HG03139 (cell line): ENCODE results near the gene EIF5AL1.
"Not testable (repeated sequence)": the region's sequence is repeated elsewhere in the genome, so short reads cannot be mapped to it uniquely, and the experiment has no call there.

Experiments
- ATAC-seq: cut with Tn5 transposase; IDR thresholded peaks from one replicate; pipeline ENCODE4 v1.9.1; 2021; ENCODE audit not compliant: unreplicated experiment

EIF5AL1 gene

DNA sequence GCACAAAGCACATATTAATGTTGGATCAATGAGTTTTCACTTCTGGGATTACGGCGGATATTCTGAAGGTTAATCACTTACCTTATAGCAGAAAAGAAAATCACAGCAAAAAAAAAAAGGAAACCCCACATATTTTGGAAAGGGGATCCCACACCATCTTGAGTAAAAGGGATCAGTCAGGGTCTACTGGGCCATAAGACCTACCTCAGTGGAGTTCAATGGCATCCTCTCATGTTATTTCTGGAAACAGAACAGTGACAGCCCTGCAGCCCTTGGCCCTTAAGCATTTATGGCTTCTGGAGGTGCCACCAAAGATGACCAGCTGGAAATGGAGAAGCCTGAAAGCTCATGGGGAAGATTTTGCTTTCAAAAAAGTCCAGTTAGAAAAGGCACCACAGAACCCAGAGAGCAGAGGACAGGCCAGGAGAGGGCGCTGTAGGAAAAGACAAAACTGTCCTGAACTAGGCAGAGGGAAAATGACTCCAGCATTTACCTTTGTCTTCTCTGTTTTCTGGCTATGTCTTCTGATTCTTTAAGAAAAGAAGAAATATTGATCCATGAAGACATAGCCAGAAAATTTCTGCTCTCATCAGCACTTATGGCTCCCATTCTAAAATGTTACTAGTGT is 2.9 kb upstream of the EIF5AL1 start:
- ATAC-seq = not testable (repeated sequence)

DNA sequence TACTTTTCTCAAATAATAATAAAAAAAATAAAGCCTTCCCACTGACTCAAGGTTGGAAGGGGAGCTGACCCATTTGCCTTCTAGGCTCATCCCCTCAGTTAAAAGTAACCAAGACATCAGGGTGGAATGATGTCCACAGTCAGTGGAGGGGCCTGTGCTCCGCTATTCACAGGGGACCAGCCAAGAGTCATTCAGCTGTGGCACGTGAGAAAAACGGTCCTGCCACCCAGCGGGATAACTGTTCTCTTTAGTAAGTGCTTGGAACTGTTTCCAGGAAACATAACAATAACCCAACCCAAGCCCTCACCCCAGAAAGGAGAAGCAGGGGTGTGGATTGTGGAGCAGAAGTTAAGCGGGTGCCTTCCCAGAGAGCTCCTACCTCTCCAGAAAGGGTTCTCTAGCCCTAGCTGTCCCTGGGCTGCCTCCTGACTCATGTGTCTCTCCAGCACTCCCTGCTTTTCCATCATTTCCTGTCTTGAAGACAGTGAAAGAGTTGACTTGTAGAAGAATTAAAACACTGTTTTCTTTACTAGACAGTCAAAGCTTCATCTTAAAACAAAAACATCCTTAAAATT is 2.3 kb upstream of the EIF5AL1 start:
- not testable (repeated sequence) for ATAC-seq

DNA sequence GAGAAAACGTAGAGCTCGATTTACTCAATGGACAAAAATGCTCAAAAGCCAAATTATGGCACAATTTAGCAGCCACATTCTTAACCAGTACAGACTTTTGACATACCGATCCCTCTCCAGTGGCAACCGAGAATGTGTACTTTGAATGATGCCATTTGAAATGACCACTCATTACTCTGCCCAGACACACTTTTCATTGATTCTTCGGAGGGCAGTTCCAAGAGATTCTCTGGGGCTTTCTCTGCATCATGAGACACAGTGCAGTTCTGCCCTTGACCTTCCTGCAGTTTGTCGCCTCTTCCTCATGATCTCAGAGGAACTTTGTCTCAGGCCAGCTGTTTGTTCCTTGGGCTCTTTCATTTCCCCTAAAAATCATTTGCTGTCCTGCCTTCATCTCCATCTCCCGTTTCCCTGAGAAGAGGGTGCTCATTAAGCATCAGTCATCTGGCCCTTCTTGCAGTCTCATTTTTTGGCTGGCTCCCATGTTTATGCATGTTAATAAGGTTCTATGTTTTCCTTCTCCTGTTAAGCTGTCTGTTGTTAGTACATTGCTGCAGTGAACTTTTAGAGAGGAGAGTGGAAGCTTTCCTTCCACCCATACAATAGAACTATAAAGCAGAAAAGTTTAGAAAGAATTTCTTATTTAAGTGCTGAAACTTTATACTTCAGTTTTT is 4.3 kb downstream of the EIF5AL1 start:
- not testable (repeated sequence) for ATAC-seq

DNA sequence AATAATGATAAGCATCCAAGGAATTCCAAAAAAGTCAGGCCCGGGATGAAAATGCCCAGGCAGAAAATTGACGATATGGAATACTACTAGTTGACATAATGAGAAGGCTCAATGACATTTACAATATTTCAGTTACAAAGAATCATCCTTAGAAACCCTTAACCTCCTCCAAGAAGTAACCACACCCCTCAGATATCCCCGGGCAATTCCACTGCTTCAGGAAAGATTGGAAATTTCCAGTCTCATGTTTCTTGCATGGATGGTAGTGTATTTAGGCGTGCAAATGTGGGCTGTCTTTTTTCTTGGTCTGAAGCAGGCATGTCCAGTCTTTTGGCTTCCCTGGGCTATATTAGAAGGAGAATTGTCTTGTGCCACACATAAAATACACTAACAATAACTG is 5.2 kb downstream of the EIF5AL1 start:
- ATAC-seq = not testable (repeated sequence)

DNA sequence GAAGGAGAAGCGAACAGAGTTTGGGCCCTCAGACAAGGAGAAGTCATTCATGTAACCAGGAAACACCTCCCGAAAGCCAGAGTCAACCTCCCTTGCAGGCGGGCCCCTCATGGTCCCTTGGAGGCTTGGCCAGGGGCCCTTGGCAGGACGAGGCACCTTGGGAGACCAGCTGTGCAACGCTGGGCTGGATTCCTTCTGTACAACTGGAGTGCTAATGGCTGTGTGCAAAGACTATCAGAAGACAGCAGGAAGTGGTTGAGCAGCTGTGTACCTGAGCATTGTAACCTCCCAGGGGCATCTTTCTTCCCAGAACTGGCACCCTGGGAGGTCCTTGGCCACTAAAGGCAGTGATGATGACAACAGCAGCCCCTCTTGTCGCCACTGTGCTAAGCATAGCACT is 9.4 kb downstream of the EIF5AL1 start:
- not testable (repeated sequence) for ATAC-seq

- not testable (repeated sequence) for ATAC-seq
Measured at GRCh38 chr10:79522464-79522863, 10.1 kb downstream of the EIF5AL1 start.

DNA sequence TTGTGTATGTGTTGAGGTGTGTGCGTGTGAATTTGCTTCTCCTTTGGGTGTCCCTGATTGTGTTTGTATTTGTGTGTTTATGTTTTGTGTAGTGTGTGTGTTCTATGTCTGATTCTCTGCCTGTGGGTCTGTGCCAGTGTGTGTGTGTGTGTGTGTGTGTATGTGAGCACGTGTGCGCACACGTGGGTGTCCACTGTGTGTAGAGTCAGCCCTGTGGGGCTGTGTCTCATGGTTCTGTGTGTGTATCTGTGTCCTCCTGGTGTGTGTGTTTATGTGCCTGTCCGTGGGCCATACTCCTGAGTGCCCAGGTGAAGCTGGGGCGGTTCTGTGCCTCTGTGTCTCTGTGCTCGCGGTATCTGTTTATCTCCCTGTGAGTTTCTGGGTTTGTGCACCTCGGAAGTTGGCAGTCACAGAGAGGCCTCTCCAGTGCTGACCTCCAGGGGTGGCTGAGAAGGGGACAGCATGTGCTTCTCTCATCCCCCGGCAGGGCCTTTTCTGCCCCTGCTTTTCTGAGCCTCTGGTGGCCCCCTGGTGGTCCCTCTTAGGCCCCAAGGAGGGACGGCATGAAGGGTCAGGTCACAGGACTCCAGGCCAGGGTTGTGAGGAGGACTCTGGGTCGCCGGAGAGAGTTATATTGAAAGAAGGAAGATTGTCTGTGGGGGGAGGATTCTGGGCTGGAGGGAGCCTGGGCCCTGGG is 11.0 kb downstream of the EIF5AL1 start:
- ATAC-seq = not testable (repeated sequence)

- ATAC-seq = peak; percentile 76
Measured at GRCh38 chr10:79525049-79525710, 12.8 kb downstream of the EIF5AL1 start.

GRCh38 chr10:79528261-79528660 is 15.9 kb downstream of the EIF5AL1 start:
- not testable (repeated sequence) for ATAC-seq

DNA sequence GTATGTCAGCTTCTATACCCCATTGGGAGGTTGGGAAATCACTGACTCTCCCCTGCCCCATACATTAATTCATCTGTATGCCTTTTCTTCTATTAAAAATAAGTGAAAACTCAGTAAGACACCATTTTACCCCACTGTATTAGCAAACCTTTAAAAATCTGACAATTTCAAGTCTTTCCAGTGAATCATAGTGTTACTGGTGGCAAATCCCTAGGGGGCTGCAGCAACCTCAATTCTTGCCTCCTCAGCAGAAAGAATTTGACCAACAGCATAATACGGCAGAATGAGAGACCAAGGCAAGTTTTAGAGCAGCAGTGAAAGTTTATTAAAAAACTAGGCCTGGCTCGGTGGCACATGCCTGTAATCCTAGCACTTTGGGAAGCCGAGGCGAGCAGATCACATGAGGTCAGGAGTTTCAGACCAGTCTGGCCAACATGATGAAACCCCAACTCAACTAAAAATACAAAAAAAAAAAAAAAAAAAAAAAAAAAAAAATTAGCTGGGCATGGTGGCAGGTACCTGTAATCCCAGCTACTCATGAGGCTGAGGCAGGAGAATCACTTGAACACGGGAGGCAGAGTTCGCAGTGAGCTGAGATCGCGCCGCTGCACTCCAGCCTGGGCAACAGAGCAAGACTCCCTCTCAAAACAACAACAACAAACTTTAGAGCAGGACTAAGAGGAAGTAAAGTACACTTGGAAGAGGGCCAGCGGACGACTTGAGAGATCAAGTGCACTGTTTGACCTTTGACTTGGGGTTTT is 21.0 kb downstream of the EIF5AL1 start:
- not testable (repeated sequence) for ATAC-seq

GRCh38 chr10:79533903-79534175 is 21.5 kb downstream of the EIF5AL1 start:
- ATAC-seq = not testable (repeated sequence)

DNA sequence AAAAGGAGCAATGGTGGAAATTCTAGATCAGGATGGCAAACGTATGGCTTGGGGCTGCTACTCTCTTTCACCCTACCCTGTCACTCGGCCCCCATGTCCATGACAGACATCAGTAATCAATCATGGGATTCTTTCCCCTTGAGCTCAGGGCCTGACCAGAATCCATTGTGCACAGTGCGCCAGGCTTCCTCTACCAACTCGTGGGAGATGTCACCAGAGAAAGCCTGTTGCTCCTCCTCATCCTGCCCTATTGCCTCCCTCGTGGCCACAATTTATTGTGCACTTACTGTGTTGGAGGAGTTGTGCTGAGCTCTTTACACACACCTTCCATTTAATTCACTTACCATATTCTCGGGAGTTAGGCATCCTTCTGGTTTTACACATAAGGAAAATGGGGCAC is 26.0 kb downstream of the EIF5AL1 start:
- ATAC-seq = not testable (repeated sequence)

DNA sequence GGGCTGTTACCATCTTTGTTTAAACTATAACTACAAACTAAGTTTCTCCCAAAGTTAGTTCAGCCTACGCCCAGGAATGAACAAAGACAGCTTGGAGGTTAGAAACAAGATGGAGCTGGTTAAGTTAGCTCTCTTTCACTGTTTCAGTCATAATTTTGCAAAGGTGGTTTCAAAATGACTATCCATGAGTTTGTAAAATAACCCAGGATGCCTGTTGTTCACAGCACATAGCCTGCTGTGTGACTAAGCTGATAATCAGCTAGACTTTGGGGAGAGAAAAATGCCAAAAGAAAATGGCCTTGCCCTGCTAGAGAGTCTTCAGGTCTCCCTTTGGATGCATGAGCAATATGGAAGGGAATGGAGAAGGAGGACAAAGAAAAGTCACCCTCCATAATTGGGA is 28.6 kb downstream of the EIF5AL1 start:
- ATAC-seq = peak; percentile 88

DNA sequence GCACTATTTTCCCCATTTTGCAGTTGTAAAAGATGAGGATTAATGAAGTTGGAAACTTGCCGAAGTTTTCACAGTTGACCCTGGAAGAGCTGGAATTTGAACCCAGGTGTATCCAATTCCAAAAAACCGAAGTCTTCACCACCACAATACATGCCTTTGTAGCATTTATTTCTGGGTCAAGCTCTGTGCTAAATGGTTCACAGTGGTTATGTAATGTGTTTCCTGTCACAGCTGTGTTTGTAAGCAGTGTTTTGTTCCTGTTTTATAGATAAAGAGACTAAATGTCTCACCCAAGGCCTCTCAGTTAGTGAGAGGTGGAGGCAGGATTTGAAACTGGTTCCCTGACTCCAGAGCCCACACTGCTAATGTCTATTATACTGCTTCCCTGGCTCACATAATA is 30.3 kb downstream of the EIF5AL1 start:
- ATAC-seq = no peak

- not testable (repeated sequence) for ATAC-seq
Measured at GRCh38 chr10:79544408-79544807, 32.1 kb downstream of the EIF5AL1 start.

- not testable (repeated sequence) for ATAC-seq
Measured at GRCh38 chr10:79544926-79545659, 32.8 kb downstream of the EIF5AL1 start.

- not testable (repeated sequence) for ATAC-seq
Measured at GRCh38 chr10:79547128-79547527, 34.8 kb downstream of the EIF5AL1 start.

- ATAC-seq = no peak
Measured at GRCh38 chr10:79547973-79548372, 35.6 kb downstream of the EIF5AL1 start.

- ATAC-seq = no peak
Measured at GRCh38 chr10:79552143-79552542, 39.8 kb downstream of the EIF5AL1 start.
